Measurements from ENCODE around the gene PCTP.
A peak's percentile ranks its signal among the peaks of the same experiment; 100 is the strongest.

Gene PCTP

GRCh38 chr17:55717898-55718735, 32.7 kb upstream of the PCTP start:
- DNase-seq (peak; percentile 30 to 40 (median 38)), ATAC-seq (replicated peaks) (no peak)
- Mint-ChIP-seq H3K9me3 (no peaks in the 10 kb centered on the region), H3K27ac (no peak overlapping the region), H3K27me3 (peaks cover 36 to 37% of the 10 kb centered on the region in 2 donors), H3K4me3 (no peak overlapping the region), H3K36me3 (ENCODE audit: insufficient read depth) (no peaks in the 10 kb centered on the region), H3K4me1 (ENCODE audit: low read depth in 2 of 2) (no peaks in the 10 kb centered on the region)

- DNase-seq (no peak), ATAC-seq (replicated peaks) (no peak)
- no peak overlapping the region for H3K27ac Mint-ChIP-seq
- H3K4me1 Mint-ChIP-seq (ENCODE audit: low read depth in 2 of 2), result no peaks in the 10 kb centered on the region
- no peaks in the 10 kb centered on the region for H3K9me3 Mint-ChIP-seq
- H3K36me3 Mint-ChIP-seq (ENCODE audit: insufficient read depth), result no peaks in the 10 kb centered on the region
- peaks cover 39 to 59% of the 10 kb centered on the region in 2 donors for H3K27me3 Mint-ChIP-seq
- H3K4me3 Mint-ChIP-seq, result no peak overlapping the region
Measured at GRCh38 chr17:55720919-55721836, 29.7 kb upstream of the PCTP start.

GRCh38 chr17:55722016-55722736, 28.7 kb upstream of the PCTP start:
- H3K27ac Mint-ChIP-seq, result no peak overlapping the region

GRCh38 chr17:55722742-55723487, 27.9 kb upstream of the PCTP start, which contains the start of gene TMEM100:
Gene TMEM100 (minus strand): TSS chr17:55722864. CDS start chr17:55721070, 1,794 bp downstream.
- H3K27ac Mint-ChIP-seq, result no peak within 1 kb of the TSS
- no peak for ATAC-seq (replicated peaks)
- no peak within 1 kb of the TSS for H3K4me3 Mint-ChIP-seq
- no peak for DNase-seq
- H3K4me1 Mint-ChIP-seq (ENCODE audit: low read depth in 2 of 2), result no peaks in the 10 kb centered on the region
- H3K27me3 Mint-ChIP-seq, result peaks cover 54 to 76% of the 10 kb centered on the region in 2 donors
- no peaks in the 10 kb centered on the region for H3K9me3 Mint-ChIP-seq
- H3K36me3 Mint-ChIP-seq (ENCODE audit: insufficient read depth), result no peaks in the 10 kb centered on the region

More at GRCh38 chr17:55722016-55722736, 28.7 kb upstream of the PCTP start:
- no peak for ATAC-seq (replicated peaks)
- no peak for DNase-seq
- Mint-ChIP-seq H3K4me1 (ENCODE audit: low read depth in 2 of 2) (no peaks in the 10 kb centered on the region), H3K9me3 (no peaks in the 10 kb centered on the region), H3K36me3 (ENCODE audit: insufficient read depth) (no peaks in the 10 kb centered on the region), H3K27me3 (peaks cover 48 to 69% of the 10 kb centered on the region in 2 donors), H3K4me3 (no peak overlapping the region)

- Mint-ChIP-seq H3K4me3 (no peak overlapping the region), H3K9me3 (no peaks in the 10 kb centered on the region), H3K27me3 (peaks cover 57 to 78% of the 10 kb centered on the region in 2 donors), H3K4me1 (ENCODE audit: low read depth in 2 of 2) (no peaks in the 10 kb centered on the region), H3K36me3 (ENCODE audit: insufficient read depth) (no peaks in the 10 kb centered on the region), H3K27ac (no peak overlapping the region)
- DNase-seq (no peak), ATAC-seq (replicated peaks) (no peak)
Measured at GRCh38 chr17:55723488-55723848, 27.4 kb upstream of the PCTP start.

GRCh38 chr17:55726440-55726839, 24.4 kb upstream of the PCTP start:
- Mint-ChIP-seq H3K4me1 (ENCODE audit: low read depth in 2 of 2) (no peaks in the 10 kb centered on the region), H3K27ac (no peak overlapping the region), H3K4me3 (no peak overlapping the region), H3K9me3 (no peaks in the 10 kb centered on the region), H3K36me3 (ENCODE audit: insufficient read depth) (no peaks in the 10 kb centered on the region), H3K27me3 (peaks cover 43 to 74% of the 10 kb centered on the region in 2 donors)
- DNase-seq (no peak), ATAC-seq (replicated peaks) (no peak)

- ATAC-seq (replicated peaks) (no peak), DNase-seq (no peak)
- Mint-ChIP-seq H3K36me3 (ENCODE audit: insufficient read depth) (no peaks in the 10 kb centered on the region), H3K9me3 (no peaks in the 10 kb centered on the region), H3K4me3 (no peak overlapping the region), H3K27ac (no peak overlapping the region), H3K4me1 (ENCODE audit: low read depth in 2 of 2) (no peaks in the 10 kb centered on the region), H3K27me3 (peaks cover 45 to 79% of the 10 kb centered on the region in 2 donors)
Measured at GRCh38 chr17:55727275-55727674, 23.6 kb upstream of the PCTP start.

GRCh38 chr17:55727920-55728319, 22.9 kb upstream of the PCTP start:
- ATAC-seq (replicated peaks), result no peak
- no peak overlapping the region for H3K27ac Mint-ChIP-seq
- H3K36me3 Mint-ChIP-seq (ENCODE audit: insufficient read depth), result no peaks in the 10 kb centered on the region
- H3K9me3 Mint-ChIP-seq, result no peaks in the 10 kb centered on the region
- no peaks in the 10 kb centered on the region for H3K4me1 Mint-ChIP-seq (ENCODE audit: low read depth in 2 of 2)
- no peak overlapping the region for H3K4me3 Mint-ChIP-seq
- H3K27me3 Mint-ChIP-seq, result peaks cover 38 to 79% of the 10 kb centered on the region in 2 donors
- DNase-seq, result no peak

GRCh38 chr17:55728361-55728760, 22.5 kb upstream of the PCTP start:
- peaks cover 34 to 78% of the 10 kb centered on the region in 2 donors for H3K27me3 Mint-ChIP-seq

GRCh38 chr17:55728833-55729232, 22.0 kb upstream of the PCTP start:
- Mint-ChIP-seq H3K27me3 (peaks cover 33 to 73% of the 10 kb centered on the region in 2 donors), H3K27ac (no peak overlapping the region), H3K4me3 (no peak overlapping the region), H3K9me3 (no peaks in the 10 kb centered on the region), H3K36me3 (ENCODE audit: insufficient read depth) (no peaks in the 10 kb centered on the region), H3K4me1 (ENCODE audit: low read depth in 2 of 2) (no peaks in the 10 kb centered on the region)
- ATAC-seq (replicated peaks) (no peak), DNase-seq (no peak)

More at GRCh38 chr17:55728361-55728760, 22.5 kb upstream of the PCTP start:
- no peaks in the 10 kb centered on the region for H3K4me1 Mint-ChIP-seq (ENCODE audit: low read depth in 2 of 2)
- H3K9me3 Mint-ChIP-seq, result no peaks in the 10 kb centered on the region
- H3K27ac Mint-ChIP-seq, result no peak overlapping the region
- DNase-seq (no peak), ATAC-seq (replicated peaks) (no peak)
- H3K4me3 Mint-ChIP-seq, result no peak overlapping the region
- H3K36me3 Mint-ChIP-seq (ENCODE audit: insufficient read depth), result no peaks in the 10 kb centered on the region

GRCh38 chr17:55729484-55729883, 21.4 kb upstream of the PCTP start:
- Mint-ChIP-seq H3K4me3 (no peak overlapping the region), H3K36me3 (ENCODE audit: insufficient read depth) (no peaks in the 10 kb centered on the region), H3K9me3 (no peaks in the 10 kb centered on the region), H3K27me3 (peaks cover 33 to 67% of the 10 kb centered on the region in 2 donors), H3K27ac (no peak overlapping the region), H3K4me1 (ENCODE audit: low read depth in 2 of 2) (no peaks in the 10 kb centered on the region)
- ATAC-seq (replicated peaks) (no peak), DNase-seq (no peak)

GRCh38 chr17:55730380-55730779, 20.5 kb upstream of the PCTP start:
- H3K4me1 Mint-ChIP-seq (ENCODE audit: low read depth in 2 of 2), result no peaks in the 10 kb centered on the region
- H3K9me3 Mint-ChIP-seq, result no peaks in the 10 kb centered on the region
- H3K27me3 Mint-ChIP-seq, result peaks cover 33 to 60% of the 10 kb centered on the region in 2 donors
- no peak overlapping the region for H3K4me3 Mint-ChIP-seq
- no peaks in the 10 kb centered on the region for H3K36me3 Mint-ChIP-seq (ENCODE audit: insufficient read depth)
- ATAC-seq (replicated peaks), result no peak
- H3K27ac Mint-ChIP-seq, result no peak overlapping the region
- DNase-seq, result no peak
